Kidney tubule cell (primary cell): Measurements from ENCODE around the gene GRIK1.
A peak's percentile ranks its signal among the peaks of the same experiment; 100 is the strongest.

Experiments
- DNase-seq: peaks from one replicate; pipeline ENCODE4 v3.0.0-alpha.2; 2018; ENCODE audit warnings: low spot score

The GRIK1 gene

DNA sequence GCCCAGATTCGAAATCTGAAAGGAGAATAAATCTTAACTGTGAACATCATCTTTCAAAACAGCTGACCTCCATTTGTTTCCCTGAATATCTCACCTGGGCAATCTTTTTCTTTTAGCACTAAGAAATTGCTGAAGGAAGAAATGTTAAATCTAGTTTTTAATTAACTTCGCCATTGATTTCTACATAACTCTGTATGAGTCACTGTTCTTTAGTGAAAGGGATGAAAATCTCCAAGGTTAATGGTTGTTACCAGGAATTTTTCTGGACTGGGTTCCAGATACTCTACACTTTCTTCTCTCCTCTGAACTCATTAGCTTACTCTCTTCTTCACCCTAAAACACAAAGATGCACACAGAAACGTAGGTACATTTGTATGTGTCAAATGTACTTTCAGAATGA lies 405.3 kb downstream of the GRIK1 start:
- peak; percentile 66 for DNase-seq

DNA sequence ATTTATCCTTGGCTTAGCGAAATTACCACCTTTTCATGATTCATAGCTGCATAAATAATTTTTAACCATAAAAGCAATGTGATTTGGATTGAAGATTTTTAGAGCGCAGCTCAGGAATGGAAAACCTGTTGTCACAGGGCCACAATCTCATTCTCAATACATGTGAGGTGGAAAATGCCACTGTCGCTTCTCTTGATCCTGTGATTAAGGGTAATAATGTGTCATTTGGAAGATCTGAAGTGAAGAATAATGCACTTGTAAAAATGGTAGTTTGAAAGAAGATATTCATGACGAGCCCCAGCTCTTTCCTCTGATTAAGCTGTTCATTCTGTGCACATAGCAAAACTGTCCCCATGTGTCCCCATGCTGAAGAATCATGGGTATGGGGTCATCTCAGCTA lies 410.7 kb downstream of the GRIK1 start:
- no peak for DNase-seq

DNA sequence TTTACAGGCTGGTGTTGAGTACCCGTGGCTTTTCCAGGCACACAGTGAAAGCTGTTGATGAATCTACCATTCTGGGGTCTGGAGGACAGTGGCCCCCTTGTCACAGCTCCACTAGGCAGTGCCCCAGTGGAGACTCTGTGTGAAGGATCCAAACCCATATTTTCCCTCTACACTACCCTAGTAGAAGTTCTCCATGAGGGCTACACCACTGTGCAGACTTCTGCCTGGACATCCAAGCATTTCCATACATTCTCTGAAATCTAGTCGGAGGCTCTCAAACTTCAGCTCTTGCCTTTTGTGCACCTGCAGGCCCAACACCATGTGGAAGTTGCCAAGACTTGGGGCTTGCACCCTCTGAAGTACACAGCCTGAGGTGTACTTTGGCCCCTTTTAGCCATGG lies 413.3 kb downstream of the GRIK1 start:
- no peak for DNase-seq

DNA sequence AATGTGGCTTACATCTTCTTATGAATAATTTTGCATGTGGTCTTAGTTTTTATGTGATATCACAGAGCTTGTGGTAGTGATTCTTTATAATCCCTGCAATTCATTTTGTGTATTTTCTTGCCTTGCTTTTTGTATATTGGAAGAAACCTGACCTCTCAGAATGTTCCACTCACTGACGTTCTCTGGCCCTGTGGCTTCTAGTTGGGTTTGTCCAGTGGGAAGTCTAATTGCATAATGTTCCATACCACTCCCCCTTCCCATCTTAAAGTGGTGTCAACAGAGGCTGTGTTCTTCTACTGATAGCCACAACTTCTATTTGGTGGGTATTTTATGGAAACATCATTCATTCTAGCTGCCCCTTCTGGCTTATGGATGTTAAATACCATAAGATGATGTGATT lies 415.7 kb downstream of the GRIK1 start:
- no peak for DNase-seq

DNA sequence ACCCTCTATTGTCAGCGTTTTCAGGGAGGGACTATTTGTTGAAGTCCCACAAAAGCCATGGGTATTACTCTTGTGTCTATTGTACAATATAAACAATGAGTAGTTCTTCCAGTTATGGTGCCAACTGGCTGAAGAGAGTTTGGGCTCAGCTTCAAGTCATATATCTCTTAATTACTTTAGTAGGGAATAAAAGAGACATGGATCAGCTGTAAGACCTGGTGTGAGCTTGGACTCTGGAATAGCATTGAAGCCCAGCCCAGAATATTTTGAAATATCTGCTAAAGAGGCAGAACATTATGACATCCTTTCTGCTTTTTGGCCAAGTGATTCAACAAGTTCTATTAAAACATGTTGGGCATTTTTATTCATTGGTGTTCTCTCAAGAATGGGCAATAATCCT lies 416.1 kb downstream of the GRIK1 start:
- no peak for DNase-seq

DNA sequence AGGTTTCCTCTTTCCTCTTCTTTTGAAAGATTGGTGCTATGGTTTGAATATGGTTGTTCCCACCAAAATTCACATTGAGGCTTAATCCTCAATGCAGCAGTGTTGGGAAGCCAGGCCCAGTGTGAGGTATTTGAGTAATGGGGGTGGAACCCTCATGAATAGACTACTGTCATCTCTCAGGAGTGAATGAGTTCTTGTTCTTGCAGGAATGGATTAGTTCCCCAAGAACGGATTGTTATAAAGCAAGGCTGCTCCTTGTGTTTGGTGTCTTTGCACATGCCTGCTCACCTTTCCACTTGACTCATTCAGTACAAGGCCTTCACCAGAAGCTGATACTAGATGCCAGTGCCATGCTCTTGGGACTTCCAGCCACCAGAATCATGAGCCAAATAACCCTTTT lies 417.9 kb downstream of the GRIK1 start:
- no peak for DNase-seq

DNA sequence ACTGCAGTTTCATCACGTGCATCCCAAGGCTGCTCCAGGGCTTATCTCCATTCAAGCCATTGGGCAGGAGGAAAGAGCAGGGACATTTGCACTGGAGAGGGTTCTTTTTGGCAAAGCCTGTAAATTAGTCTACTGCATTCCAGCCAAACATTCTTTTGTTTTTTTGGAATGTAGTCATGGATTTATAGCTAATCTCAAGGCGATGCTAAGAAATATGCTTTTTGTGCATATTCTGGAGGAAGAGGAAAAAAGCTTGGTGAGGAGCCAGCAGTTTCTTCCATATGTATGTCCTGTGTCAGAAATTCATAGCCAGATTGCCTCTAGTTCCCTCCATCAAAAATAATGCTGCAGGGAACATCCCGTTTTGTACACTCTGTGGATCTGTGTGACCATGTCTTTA lies 419.6 kb downstream of the GRIK1 start:
- no peak for DNase-seq

DNA sequence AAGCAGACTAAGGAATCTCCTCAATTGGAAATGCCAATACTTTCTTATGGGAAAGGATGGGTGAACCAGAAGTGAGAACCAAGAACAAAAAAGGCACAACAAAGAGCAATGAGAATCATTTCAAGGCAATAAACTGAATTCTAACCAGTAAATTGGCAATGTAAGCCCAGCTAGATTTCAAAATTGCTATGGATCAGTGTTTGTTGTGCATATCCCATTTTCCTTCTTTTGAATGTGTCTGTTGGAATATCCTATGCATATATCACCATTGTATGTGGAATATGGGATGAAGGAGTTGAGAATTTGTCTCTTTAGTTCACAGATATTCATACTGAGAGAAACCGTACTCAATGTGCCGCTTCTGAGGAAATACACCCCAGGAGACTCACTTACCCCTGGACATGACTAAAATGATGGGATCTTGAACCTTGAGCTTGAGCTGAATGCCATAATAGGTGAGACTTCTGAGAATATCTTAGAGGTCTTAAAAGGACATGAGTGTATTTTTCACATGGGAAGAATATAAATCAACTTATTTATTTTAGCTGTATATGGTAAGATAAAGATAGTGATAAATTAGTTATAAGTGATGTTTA lies 425.0 kb downstream of the GRIK1 start:
- DNase-seq: no peak

DNA sequence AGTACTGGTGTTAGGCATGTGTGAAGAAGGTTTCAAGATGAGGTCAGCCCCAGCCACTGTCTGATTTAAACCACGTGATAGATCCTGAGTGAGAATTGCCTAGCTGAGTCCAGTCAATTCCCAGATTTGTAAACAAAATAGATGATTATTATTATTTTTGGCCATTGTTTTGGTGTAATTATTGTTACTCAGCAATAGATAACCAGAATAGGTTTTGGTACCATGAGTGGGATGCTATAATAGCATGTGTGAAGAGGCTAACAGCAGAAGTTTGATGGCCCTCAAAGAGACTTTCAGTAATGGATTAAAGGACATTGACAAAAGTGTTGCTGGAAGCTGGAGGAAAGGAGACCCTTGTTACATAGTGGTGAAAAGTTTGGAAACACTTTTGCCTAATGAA lies 426.3 kb downstream of the GRIK1 start:
- no peak for DNase-seq

DNA sequence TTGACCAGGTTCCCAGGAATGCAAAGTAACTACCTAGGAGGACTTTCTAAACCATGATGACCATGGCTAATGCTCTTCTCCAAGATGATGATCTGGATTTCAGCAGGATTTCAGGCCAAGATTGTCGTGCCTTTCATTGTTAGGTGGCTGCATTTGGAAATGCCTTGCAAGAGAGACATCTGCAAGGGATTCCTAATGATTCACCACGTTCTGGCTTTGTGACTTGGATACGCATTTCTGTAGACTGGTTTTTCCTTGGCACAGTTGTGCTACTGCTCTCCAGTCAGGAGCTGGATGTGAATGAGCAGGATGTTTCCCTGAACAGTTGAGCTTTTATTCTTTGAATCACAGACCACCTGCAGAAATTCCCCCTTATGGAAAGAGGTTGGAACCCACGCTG lies 428.7 kb downstream of the GRIK1 start:
- no peak for DNase-seq

DNA sequence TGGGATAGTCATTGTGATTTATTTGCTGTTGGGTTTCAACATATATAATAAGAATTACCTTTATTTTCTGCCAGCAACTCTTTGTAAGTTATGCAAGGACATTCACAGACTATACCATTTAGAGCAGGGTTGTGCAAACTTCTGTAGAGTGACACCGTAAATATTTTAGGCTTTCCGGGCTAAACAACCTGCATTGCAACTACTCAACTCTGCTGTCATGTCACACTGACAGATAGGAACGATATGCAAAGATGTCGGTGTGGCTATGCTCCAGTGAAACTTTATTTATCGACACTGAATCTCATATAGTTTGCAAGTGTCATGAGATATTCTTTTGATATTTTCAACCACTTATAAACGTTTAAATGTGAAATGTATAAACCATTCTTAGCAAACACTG lies 430.7 kb downstream of the GRIK1 start:
- DNase-seq: no peak

DNA sequence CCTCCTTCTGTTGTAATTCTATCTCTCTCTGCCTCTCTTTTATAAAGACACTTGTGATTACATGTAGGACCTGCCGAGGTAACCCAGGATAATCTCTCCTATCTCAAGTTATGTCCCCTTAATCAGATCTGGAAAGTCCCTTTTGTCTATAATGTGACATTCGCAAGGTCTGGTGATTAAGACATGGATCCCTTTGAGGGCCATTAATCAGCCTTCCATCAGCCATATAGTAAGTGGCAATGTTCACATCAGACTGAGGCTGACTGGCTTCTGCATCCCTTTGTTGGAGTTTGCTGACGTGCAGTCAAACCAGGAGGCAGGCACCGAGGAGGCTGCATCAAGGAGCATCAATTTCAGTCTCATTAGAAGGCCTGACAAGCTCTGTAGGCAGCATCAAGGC lies 431.5 kb downstream of the GRIK1 start:
- no peak for DNase-seq

DNA sequence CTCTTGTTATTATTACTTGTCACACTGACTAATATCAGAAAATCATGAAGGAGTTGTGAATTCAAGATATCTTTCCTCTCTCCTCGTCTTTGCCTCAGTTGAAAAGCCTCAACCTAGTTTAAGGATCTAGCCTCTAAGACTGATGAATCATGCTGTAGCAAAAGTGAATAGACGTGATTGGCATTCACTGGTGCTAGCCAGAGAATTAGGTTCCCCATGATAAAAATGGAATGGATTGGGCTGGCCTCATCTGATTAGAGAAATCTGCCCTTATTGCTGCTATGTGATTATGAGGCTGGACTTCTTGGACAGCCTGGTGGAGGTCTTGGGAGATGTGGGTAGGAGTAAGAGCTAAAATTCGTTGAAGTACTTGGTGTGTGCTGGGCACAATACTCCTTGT lies 432.8 kb downstream of the GRIK1 start:
- no peak for DNase-seq

DNA sequence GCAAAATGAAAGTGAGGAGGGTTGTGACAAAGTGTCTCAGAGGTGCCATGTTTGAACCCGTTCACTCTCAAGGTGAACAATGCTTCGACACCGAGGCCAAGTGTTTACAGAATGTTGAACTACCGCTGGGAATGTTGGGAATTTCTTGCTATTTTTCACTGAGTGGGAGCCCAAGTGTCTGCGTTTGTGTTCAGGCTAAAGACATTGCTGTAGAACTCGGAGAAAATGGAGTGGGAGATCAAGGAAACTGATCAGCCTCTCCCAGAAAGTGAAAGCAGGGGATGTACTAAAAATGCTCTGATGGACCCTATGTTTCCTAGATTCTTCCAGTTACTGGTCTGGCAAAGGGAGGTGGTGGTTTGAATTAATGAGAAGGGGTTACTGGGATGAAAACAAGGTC lies 433.6 kb downstream of the GRIK1 start:
- DNase-seq: no peak

DNA sequence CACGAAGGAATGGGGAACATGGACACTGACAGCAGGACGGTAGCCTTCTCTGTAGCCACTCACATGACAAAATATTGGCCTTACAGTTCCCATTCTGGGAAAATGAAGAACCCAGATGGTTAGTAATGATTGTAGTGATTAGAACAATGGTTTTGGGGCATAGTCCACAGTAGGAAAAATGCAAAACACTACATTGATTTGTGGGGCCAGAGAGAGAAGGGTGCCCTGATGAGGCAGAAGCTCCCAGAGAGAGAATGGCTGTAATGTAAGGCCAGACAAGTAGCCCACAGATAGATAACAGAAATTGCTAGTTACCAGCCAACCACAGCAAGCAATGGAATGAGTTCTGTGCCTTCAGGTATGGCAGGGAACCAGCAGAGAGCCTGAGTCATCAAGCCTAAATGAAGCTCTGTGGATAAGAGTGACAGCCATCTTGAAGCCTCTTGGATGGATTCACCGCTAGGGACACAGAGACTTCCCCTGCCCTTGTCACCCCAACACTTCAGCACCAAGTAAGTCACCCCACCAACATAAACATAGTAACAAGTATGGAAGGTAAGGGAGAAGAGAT lies 435.0 kb downstream of the GRIK1 start:
- DNase-seq: peak; percentile 94

DNA sequence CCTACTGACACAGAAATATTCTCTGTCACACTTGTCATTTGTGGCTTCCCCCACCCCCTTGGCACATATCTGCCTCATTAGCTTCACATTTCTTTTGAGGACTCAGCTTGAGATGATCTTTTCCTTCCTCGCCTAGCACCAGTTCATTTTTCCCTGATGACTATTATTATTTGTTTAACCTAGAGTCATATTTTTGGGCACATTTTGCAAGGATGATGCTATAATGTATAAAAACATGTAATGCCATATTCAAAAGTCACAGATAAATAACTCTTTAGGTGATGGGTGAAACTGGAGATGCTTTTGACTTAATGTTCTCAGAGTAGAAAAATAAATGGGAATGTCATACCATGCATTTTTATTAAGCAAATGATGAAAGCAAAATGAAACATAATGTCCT lies 438.3 kb downstream of the GRIK1 start:
- DNase-seq: no peak

DNA sequence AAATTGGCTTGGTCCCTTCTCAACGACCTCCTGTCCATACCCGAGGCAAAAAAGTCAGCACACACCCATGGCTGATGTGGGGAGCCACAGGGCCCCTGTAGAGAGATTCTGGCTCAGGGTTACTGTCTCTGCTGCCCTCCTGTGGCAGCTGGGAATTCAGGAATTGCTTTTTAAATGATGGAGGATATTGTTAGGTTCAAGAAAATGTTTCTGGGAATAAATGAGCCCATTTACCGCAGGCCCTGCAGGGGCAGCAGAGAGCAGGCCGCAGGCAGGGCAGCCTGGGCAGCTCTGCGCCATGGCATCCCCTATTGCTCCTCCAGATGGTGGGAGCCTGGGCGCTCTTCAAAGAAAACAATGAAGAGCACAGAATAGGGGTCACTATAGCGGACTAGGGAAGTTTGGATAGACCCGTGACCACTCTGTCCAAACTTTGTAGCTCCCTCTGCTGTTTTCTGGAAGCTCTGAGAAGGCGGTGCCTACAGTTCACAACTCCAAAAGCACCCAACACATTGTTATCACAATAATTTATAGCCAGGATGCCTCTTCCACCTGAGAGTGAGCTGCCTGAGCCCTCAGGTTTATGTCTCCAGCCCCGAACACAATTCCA lies 440.0 kb downstream of the GRIK1 start:
- DNase-seq: peak; percentile 39

DNA sequence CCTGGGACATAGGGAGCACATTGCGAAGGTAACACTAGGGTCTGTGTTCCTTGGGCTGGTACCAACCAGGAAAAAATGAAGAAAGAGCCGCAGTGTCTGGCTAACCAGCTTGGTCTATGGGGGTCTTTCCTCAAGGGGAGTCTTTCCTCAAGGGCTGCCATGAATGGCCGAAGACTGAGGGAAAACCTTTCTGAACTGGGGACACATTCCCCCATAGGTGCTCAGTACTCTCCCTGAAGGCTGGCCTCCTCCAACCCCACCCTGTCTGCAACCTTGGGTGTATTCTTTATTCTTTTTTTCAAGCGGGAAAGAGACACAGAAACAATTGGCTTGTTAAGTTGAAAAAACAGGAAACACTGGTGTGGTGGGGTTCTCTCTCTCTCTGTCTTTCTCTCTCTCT lies 440.6 kb downstream of the GRIK1 start:
- no peak for DNase-seq

DNA sequence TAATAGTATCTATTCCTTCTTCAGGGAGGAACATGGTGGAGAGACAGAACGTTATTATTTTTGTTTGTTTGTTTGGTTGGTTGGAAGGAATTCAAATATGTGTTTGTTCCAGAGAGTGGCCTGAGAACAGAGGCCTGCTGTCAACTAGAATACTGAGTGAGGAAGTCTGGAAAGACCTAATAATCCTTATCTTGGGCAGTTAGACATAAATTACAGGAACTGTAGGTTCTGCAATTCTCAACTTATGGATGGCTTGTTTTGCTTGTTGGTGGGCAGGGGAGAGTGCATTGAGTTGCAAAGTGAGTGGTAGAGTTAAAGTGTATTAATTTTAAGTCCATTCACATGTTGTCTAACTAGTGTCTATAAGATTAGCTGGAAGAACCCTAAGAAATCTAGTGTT lies 443.5 kb downstream of the GRIK1 start:
- no peak for DNase-seq

DNA sequence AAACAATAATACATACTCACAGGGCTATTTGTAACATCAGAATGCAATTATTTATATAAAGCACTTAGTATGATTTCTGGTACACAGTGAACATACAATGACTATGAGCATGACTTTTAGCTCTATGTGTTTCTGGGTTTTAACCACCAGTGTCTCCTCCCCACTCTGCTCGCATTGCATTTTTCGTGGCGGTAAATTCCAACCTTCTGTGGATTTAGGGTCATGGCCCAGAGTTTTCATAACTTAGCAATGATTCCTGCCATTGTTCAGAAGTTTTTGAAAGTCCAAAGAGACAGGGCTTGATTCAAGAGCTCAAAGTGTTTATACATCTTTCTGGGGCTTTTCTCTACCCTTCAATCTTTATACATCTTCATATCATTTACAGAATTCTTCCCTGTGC lies 449.8 kb downstream of the GRIK1 start:
- DNase-seq: no peak

DNA sequence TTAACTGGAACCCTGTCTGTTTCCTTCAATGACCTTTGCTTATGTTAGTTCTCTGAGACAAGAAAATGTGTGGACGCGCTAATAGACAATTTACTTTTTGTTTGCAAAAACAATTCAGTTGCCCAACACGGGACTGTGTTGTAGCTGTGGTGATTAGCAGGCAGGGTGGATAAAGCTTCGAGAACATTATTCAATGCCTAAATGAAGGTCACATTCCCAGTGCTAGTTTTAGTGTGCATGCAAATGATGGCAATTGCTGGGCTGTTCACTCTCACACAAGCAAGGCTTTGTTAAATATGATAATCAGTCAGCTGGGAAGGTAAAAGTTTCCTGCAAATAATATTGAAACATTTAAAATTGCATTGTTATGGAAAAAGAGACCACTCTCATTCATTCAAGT lies 452.6 kb downstream of the GRIK1 start:
- no peak for DNase-seq
